ENCODE measurements around the gene ZNF710.
"Not testable (repeated sequence)": the region's sequence is repeated elsewhere in the genome, so short reads cannot be mapped to it uniquely, and the experiment has no call there.

Gene ZNF710

GRCh38 chr15:90106522-90107117 lies 105.5 kb downstream of the ZNF710 start:
- H3K18ac ChIP-seq (ENCODE audit: low read length), result no peak overlapping the region
- no peak overlapping the region for H2AK5ac ChIP-seq (ENCODE audit: low read length)
- H3K27ac ChIP-seq (ENCODE audit: low read depth, low read length), result no peak overlapping the region
- no peak overlapping the region for H4K8ac ChIP-seq (ENCODE audit: low read depth, low read length)
- H3K9ac ChIP-seq (ENCODE audit: low read length), result no peak overlapping the region
- no peak overlapping the region for H2BK5ac ChIP-seq (ENCODE audit: low read length)
- no peak overlapping the region for H3K56ac ChIP-seq (ENCODE audit: low read length)
- H2BK15ac ChIP-seq (replicated peaks; ENCODE audit: low read depth), result no peak overlapping the region
- peak; percentile 50 for DNase-seq
- peaks cover 2% of the 10 kb centered on the region for H3K27me3 ChIP-seq (ENCODE audit: insufficient read depth, low read length, poor library complexity)
- no peaks in the 10 kb centered on the region for H3K79me1 ChIP-seq (ENCODE audit: low read length)
- H3K36me3 ChIP-seq (ENCODE audit: control insufficient read depth, insufficient read depth, low read length), result no peaks in the 10 kb centered on the region
- H3K4me2 ChIP-seq (ENCODE audit: low read length), result no peak overlapping the region
- no peaks in the 10 kb centered on the region for H3K79me2 ChIP-seq (ENCODE audit: control insufficient read depth, insufficient read depth, low read length)
- H3K4me3 ChIP-seq (ENCODE audit: low read length), result no peak overlapping the region
- H2BK120ac ChIP-seq (ENCODE audit: low read depth, low read length), result no peak overlapping the region
- H3K23ac ChIP-seq (ENCODE audit: low read length), result no peak overlapping the region
- WGBS (ENCODE audit: extremely low coverage, insufficient coverage, low lambda C conversion rate), result no CpG with 5 or more reads among the region's 7 CpGs
- H4K5ac ChIP-seq (ENCODE audit: low read length), result no peak overlapping the region
- H3K4me1 ChIP-seq (ENCODE audit: control insufficient read depth, low read depth, low read length), result no peaks in the 10 kb centered on the region
- H3K4ac ChIP-seq (ENCODE audit: low read depth, low read length), result no peak overlapping the region

DNA sequence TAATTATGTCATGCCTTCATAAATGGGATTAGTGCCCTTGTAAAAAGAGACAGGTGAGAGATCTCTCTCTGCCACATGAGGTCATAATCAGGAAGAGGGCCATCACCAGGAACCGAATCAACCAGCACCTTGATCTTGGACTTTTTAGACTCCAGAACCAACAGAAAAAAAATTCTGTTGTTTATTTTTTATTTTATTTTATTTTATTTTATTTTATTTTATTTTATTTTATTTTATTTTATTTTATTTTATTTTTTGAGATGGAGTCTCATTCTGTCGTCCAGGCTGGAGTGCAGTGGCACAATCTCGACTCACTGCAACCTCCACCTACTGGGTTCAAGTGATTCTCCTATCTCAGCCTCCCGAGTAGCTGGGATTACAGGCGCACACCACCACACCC lies 106.9 kb downstream of the ZNF710 start:
- H3K4me3 ChIP-seq (ENCODE audit: low read length); H3K27me3 ChIP-seq (ENCODE audit: insufficient read depth, low read length, poor library complexity); H3K27ac ChIP-seq (ENCODE audit: low read depth, low read length); DNase-seq; H4K5ac ChIP-seq (ENCODE audit: low read length); H3K56ac ChIP-seq (ENCODE audit: low read length); H3K18ac ChIP-seq (ENCODE audit: low read length); H4K8ac ChIP-seq (ENCODE audit: low read depth, low read length); H3K4me1 ChIP-seq (ENCODE audit: control insufficient read depth, low read depth, low read length); H2BK120ac ChIP-seq (ENCODE audit: low read depth, low read length); H3K79me1 ChIP-seq (ENCODE audit: low read length); H2AK5ac ChIP-seq (ENCODE audit: low read length); H3K79me2 ChIP-seq (ENCODE audit: control insufficient read depth, insufficient read depth, low read length); H2BK15ac ChIP-seq (replicated peaks; ENCODE audit: low read depth); H3K4ac ChIP-seq (ENCODE audit: low read depth, low read length); H3K9ac ChIP-seq (ENCODE audit: low read length); H2BK5ac ChIP-seq (ENCODE audit: low read length); H3K36me3 ChIP-seq (ENCODE audit: control insufficient read depth, insufficient read depth, low read length); H3K4me2 ChIP-seq (ENCODE audit: low read length); H3K23ac ChIP-seq (ENCODE audit: low read length): not testable (repeated sequence)
- WGBS (ENCODE audit: extremely low coverage, insufficient coverage, low lambda C conversion rate), result no CpG with 5 or more reads among the region's 5 CpGs

DNA sequence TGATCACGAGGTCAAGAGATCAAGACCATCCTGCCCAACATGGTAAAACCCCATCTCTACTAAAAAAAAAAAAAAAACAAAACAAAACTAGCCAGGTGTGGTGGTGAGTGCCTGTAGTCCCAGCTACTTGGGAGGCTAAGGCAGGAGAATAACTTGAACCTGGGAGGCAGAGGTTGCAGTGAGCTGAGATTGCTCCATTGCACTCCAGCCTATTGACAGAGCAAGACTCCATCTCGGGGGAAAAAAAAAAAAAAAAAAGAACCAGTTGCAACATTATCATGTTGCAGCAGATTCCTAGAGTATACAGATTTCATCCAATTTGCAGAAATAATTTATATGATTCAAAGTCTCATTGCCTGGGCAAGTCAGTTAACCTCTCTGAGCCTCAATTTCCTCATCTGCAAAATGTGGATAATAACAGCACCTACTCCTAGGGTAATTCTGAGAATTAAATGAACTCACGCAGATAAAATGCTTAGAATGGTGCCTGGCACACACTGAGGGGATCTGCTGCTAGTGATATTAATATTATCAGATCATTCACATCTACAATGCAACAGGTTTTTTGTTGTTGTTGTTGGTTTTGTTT lies 108.1 kb downstream of the ZNF710 start:
- H3K4me3 ChIP-seq (ENCODE audit: low read length); H3K4ac ChIP-seq (ENCODE audit: low read depth, low read length); H4K8ac ChIP-seq (ENCODE audit: low read depth, low read length): not testable (repeated sequence)

GRCh38 chr15:90113166-90113565 lies 112.0 kb downstream of the ZNF710 start:
- no peaks in the 10 kb centered on the region for H3K4me1 ChIP-seq (ENCODE audit: control insufficient read depth, low read depth, low read length)
- no peak overlapping the region for H3K4me2 ChIP-seq (ENCODE audit: low read length)
- H3K27me3 ChIP-seq (ENCODE audit: insufficient read depth, low read length, poor library complexity), result no peaks in the 10 kb centered on the region
- no peak overlapping the region for H2BK5ac ChIP-seq (ENCODE audit: low read length)
- no peak overlapping the region for H3K4ac ChIP-seq (ENCODE audit: low read depth, low read length)
- H3K36me3 ChIP-seq (ENCODE audit: control insufficient read depth, insufficient read depth, low read length), result no peaks in the 10 kb centered on the region
- no peak overlapping the region for H3K56ac ChIP-seq (ENCODE audit: low read length)
- no peak overlapping the region for H3K23ac ChIP-seq (ENCODE audit: low read length)
- H3K4me3 ChIP-seq (ENCODE audit: low read length), result no peak overlapping the region
- no peak overlapping the region for H2AK5ac ChIP-seq (ENCODE audit: low read length)
- no peak overlapping the region for H3K27ac ChIP-seq (ENCODE audit: low read depth, low read length)
- H3K79me1 ChIP-seq (ENCODE audit: low read length), result no peaks in the 10 kb centered on the region
- H2BK15ac ChIP-seq (replicated peaks; ENCODE audit: low read depth), result no peak overlapping the region
- H4K5ac ChIP-seq (ENCODE audit: low read length), result no peak overlapping the region
- H3K79me2 ChIP-seq (ENCODE audit: control insufficient read depth, insufficient read depth, low read length), result no peaks in the 10 kb centered on the region
- H4K8ac ChIP-seq (ENCODE audit: low read depth, low read length), result no peak overlapping the region
- no peak overlapping the region for H3K18ac ChIP-seq (ENCODE audit: low read length)
- DNase-seq, result no peak
- no peak overlapping the region for H2BK120ac ChIP-seq (ENCODE audit: low read depth, low read length)
- no peak overlapping the region for H3K9ac ChIP-seq (ENCODE audit: low read length)
- WGBS (ENCODE audit: extremely low coverage, insufficient coverage, low lambda C conversion rate), result no CpG with 5 or more reads among the region's 7 CpGs

More for the DNA sequence above, 108.1 kb downstream of the ZNF710 start:
- not testable (repeated sequence) for H4K5ac ChIP-seq (ENCODE audit: low read length); H3K9ac ChIP-seq (ENCODE audit: low read length); H3K4me2 ChIP-seq (ENCODE audit: low read length); H3K27ac ChIP-seq (ENCODE audit: low read depth, low read length); H3K23ac ChIP-seq (ENCODE audit: low read length); H2BK15ac ChIP-seq (replicated peaks; ENCODE audit: low read depth); DNase-seq; H2AK5ac ChIP-seq (ENCODE audit: low read length); H3K4me1 ChIP-seq (ENCODE audit: control insufficient read depth, low read depth, low read length); H3K18ac ChIP-seq (ENCODE audit: low read length); H3K27me3 ChIP-seq (ENCODE audit: insufficient read depth, low read length, poor library complexity); H3K36me3 ChIP-seq (ENCODE audit: control insufficient read depth, insufficient read depth, low read length); H2BK120ac ChIP-seq (ENCODE audit: low read depth, low read length); H3K79me2 ChIP-seq (ENCODE audit: control insufficient read depth, insufficient read depth, low read length); H3K79me1 ChIP-seq (ENCODE audit: low read length); H3K56ac ChIP-seq (ENCODE audit: low read length); H2BK5ac ChIP-seq (ENCODE audit: low read length)
- WGBS (ENCODE audit: extremely low coverage, insufficient coverage, low lambda C conversion rate), result no CpG with 5 or more reads among the region's 3 CpGs

GRCh38 chr15:90114451-90114901 lies 113.4 kb downstream of the ZNF710 start:
- no CpG with 5 or more reads among the region's 2 CpGs for WGBS (ENCODE audit: extremely low coverage, insufficient coverage, low lambda C conversion rate)
- no peak overlapping the region for H2BK120ac ChIP-seq (ENCODE audit: low read depth, low read length)
- no peak for DNase-seq
- H2AK5ac ChIP-seq (ENCODE audit: low read length), result no peak overlapping the region
- H3K56ac ChIP-seq (ENCODE audit: low read length), result no peak overlapping the region
- H3K9ac ChIP-seq (ENCODE audit: low read length), result no peak overlapping the region
- no peak overlapping the region for H2BK15ac ChIP-seq (replicated peaks; ENCODE audit: low read depth)
- no peak overlapping the region for H3K4me3 ChIP-seq (ENCODE audit: low read length)
- no peak overlapping the region for H3K23ac ChIP-seq (ENCODE audit: low read length)
- no peaks in the 10 kb centered on the region for H3K4me1 ChIP-seq (ENCODE audit: control insufficient read depth, low read depth, low read length)
- no peaks in the 10 kb centered on the region for H3K79me2 ChIP-seq (ENCODE audit: control insufficient read depth, insufficient read depth, low read length)
- H4K8ac ChIP-seq (ENCODE audit: low read depth, low read length), result no peak overlapping the region
- no peaks in the 10 kb centered on the region for H3K36me3 ChIP-seq (ENCODE audit: control insufficient read depth, insufficient read depth, low read length)
- no peak overlapping the region for H2BK5ac ChIP-seq (ENCODE audit: low read length)
- no peak overlapping the region for H4K5ac ChIP-seq (ENCODE audit: low read length)
- H3K27me3 ChIP-seq (ENCODE audit: insufficient read depth, low read length, poor library complexity), result no peaks in the 10 kb centered on the region
- H3K4ac ChIP-seq (ENCODE audit: low read depth, low read length), result no peak overlapping the region
- H3K18ac ChIP-seq (ENCODE audit: low read length), result no peak overlapping the region
- no peak overlapping the region for H3K4me2 ChIP-seq (ENCODE audit: low read length)
- H3K27ac ChIP-seq (ENCODE audit: low read depth, low read length), result no peak overlapping the region
- no peaks in the 10 kb centered on the region for H3K79me1 ChIP-seq (ENCODE audit: low read length)

GRCh38 chr15:90115783-90116182 lies 114.7 kb downstream of the ZNF710 start:
- H4K8ac ChIP-seq (ENCODE audit: low read depth, low read length), result no peak overlapping the region
- H3K4ac ChIP-seq (ENCODE audit: low read depth, low read length), result no peak overlapping the region
- DNase-seq, result no peak
- no peaks in the 10 kb centered on the region for H3K79me1 ChIP-seq (ENCODE audit: low read length)
- H3K27me3 ChIP-seq (ENCODE audit: insufficient read depth, low read length, poor library complexity), result no peaks in the 10 kb centered on the region
- H2AK5ac ChIP-seq (ENCODE audit: low read length), result no peak overlapping the region
- no peak overlapping the region for H3K23ac ChIP-seq (ENCODE audit: low read length)
- H3K36me3 ChIP-seq (ENCODE audit: control insufficient read depth, insufficient read depth, low read length), result no peaks in the 10 kb centered on the region
- H3K4me2 ChIP-seq (ENCODE audit: low read length), result no peak overlapping the region
- H3K4me1 ChIP-seq (ENCODE audit: control insufficient read depth, low read depth, low read length), result no peaks in the 10 kb centered on the region
- WGBS (ENCODE audit: extremely low coverage, insufficient coverage, low lambda C conversion rate), result no CpG with 5 or more reads among the region's 2 CpGs
- H2BK5ac ChIP-seq (ENCODE audit: low read length), result no peak overlapping the region
- no peak overlapping the region for H3K4me3 ChIP-seq (ENCODE audit: low read length)
- no peak overlapping the region for H2BK120ac ChIP-seq (ENCODE audit: low read depth, low read length)
- H3K27ac ChIP-seq (ENCODE audit: low read depth, low read length), result no peak overlapping the region
- no peaks in the 10 kb centered on the region for H3K79me2 ChIP-seq (ENCODE audit: control insufficient read depth, insufficient read depth, low read length)
- no peak overlapping the region for H3K56ac ChIP-seq (ENCODE audit: low read length)
- H4K5ac ChIP-seq (ENCODE audit: low read length), result no peak overlapping the region
- H3K9ac ChIP-seq (ENCODE audit: low read length), result no peak overlapping the region
- no peak overlapping the region for H3K18ac ChIP-seq (ENCODE audit: low read length)
- no peak overlapping the region for H2BK15ac ChIP-seq (replicated peaks; ENCODE audit: low read depth)

Data from mesendoderm (in vitro differentiated cells).